NCI-H1930 (cell line): Measurements from ENCODE around the gene AGMO.
"Not testable (repeated sequence)": the region's sequence is repeated elsewhere in the genome, so short reads cannot be mapped to it uniquely, and the experiment has no call there.

Experiments used
- DNase-seq, 2 experiments: peaks; one replicate each; lab custom pipeline; 2025; lab: John Stamatoyannopoulos, UW

Gene AGMO

GRCh38 chr7:15559416-15559928, 2.3 kb downstream of the AGMO start:
- DNase-seq: no peak

- DNase-seq: no peak
These were observed 3.1 kb downstream of the AGMO start for GRCh38 chr7:15558756-15559155.

- no peak for DNase-seq
These were observed 4.1 kb downstream of the AGMO start for GRCh38 chr7:15557686-15558085.

GRCh38 chr7:15557186-15557585, 4.6 kb downstream of the AGMO start:
- no peak for DNase-seq

- no peak for DNase-seq
These were observed 5.3 kb downstream of the AGMO start for GRCh38 chr7:15556339-15557105.

GRCh38 chr7:15555381-15555859, 6.4 kb downstream of the AGMO start:
- no peak for DNase-seq

GRCh38 chr7:15554744-15555143, 7.1 kb downstream of the AGMO start:
- DNase-seq: no peak

GRCh38 chr7:15554081-15554480, 7.7 kb downstream of the AGMO start:
- DNase-seq: no peak

GRCh38 chr7:15547320-15547719, 14.5 kb downstream of the AGMO start:
- DNase-seq: not testable (repeated sequence)

GRCh38 chr7:15546272-15546792, 15.5 kb downstream of the AGMO start:
- no peak for DNase-seq

GRCh38 chr7:15544050-15544449, 17.8 kb downstream of the AGMO start:
- DNase-seq: no peak

- DNase-seq: no peak
These were observed 18.6 kb downstream of the AGMO start for GRCh38 chr7:15543256-15543655.

- DNase-seq: no peak
These were observed 34.2 kb downstream of the AGMO start for GRCh38 chr7:15527648-15528047.

GRCh38 chr7:15525652-15526263, 36.1 kb downstream of the AGMO start:
- no peak for DNase-seq

- no peak for DNase-seq
These were observed 37.7 kb downstream of the AGMO start for GRCh38 chr7:15524077-15524476.

GRCh38 chr7:15517865-15518264, 44.0 kb downstream of the AGMO start:
- DNase-seq: not testable (repeated sequence)

GRCh38 chr7:15515252-15515651, 46.6 kb downstream of the AGMO start:
- no peak for DNase-seq

GRCh38 chr7:15508258-15508657, 53.6 kb downstream of the AGMO start:
- DNase-seq: no peak

- no peak for DNase-seq
These were observed 54.1 kb downstream of the AGMO start for GRCh38 chr7:15507708-15508107.

- DNase-seq: no peak
These were observed 54.6 kb downstream of the AGMO start for GRCh38 chr7:15507171-15507570.

GRCh38 chr7:15505761-15506160, 56.1 kb downstream of the AGMO start:
- DNase-seq: no peak

GRCh38 chr7:15504351-15504750, 57.5 kb downstream of the AGMO start:
- DNase-seq: no peak
